K562 (cell line): ENCODE data around the gene CDC42EP2. TPM values are rescaled to one million over a fixed set of nuclear protein-coding genes. Genes with fewer than 3 reads are reported as not detected.

Experiments
- ATAC-seq: fragments of 200-7000 bp; cut with Tn5 transposase; 3 replicates; pipeline ENCODE4 v1.9.1; 2020; ENCODE audit warnings: moderate library complexity
- BruUV-seq: library from RNA; stranded (reverse); fragments of 400-500 nt; replicated peaks from 2 replicates; lab custom pipeline; 2021; lab: Mats Ljungman, UMichigan
- CTCF ChIA-PET: fragments of 300-600 bp; formaldehyde crosslinking; extraction: SDS; loops from one replicate; lab custom pipeline; 2021; ENCODE audit warnings: low intra/inter-chr PET ratio; lab: Yijun Ruan, JAX
- POLR2A ChIA-PET: fragments of 300-600, 350-650 bp; sonication (Branson Sonifier 250); formaldehyde crosslinking; extraction: SDS; loops from one replicate; lab custom pipeline; 2021; ENCODE audit warnings: antibody characterized with exemption, inconsistent platforms; lab: Yijun Ruan, JAX
- DNase-seq, 4 experiments: peaks; one replicate each; pipeline versions ENCODE4 v3.0.0 to v3.0.0-alpha.2; 2011 to 2018; ENCODE audit warnings: low spot score in 3 of 4, mixed read lengths in 3 of 4; ENCODE audit errors: extremely low read depth in 1 of 4
- FAIRE-seq: peaks from 2 replicates; lab custom pipeline; 2011; peaks lifted over from hg19 to GRCh38; lab: Jason Lieb, UNC
- H2AFZ ChIP-seq: 2 replicates; pipeline ENCODE4 v1.6.0; 2011; ENCODE audit warnings: low read depth, low read length, control low read depth, inconsistent platforms
- H3K27ac ChIP-seq: fragments of 200-600 bp; 3 replicates; pipeline ENCODE4 v1.8.0; 2011; ENCODE audit warnings: low read depth, mild to moderate bottlenecking, control low read depth, inconsistent platforms, low read length, moderate library complexity, mixed read lengths; ENCODE audit errors: extremely low read depth
- H3K27me3 ChIP-seq, 2 experiments: fragments of 300-600 bp in 1 of 2; 2 replicates in 1 of 2; 3 replicates in 1 of 2; pipeline versions ENCODE4 v1.6.0 to v1.8.0; 2011; ENCODE audit warnings: inconsistent platforms in 2 of 2, low read length in 2 of 2, mild to moderate bottlenecking in 1 of 2, mixed read lengths in 1 of 2, moderate library complexity in 1 of 2; ENCODE audit not compliant: control insufficient read depth in 2 of 2, insufficient read depth in 2 of 2
- H3K36me3 ChIP-seq: fragments of 300-600 bp; 3 replicates; pipeline ENCODE4 v1.8.0; 2011; ENCODE audit warnings: mild to moderate bottlenecking, low read length, inconsistent platforms; ENCODE audit not compliant: control insufficient read depth, insufficient read depth
- H3K4me1 ChIP-seq, 2 experiments: fragments of 200-600 bp in 1 of 2; replicated peaks in 1 of 2; 2 replicates in 1 of 2; 3 replicates in 1 of 2; pipeline versions ENCODE4 v1.5.1 to v1.8.0; 2011; ENCODE audit warnings: inconsistent platforms in 2 of 2, low read length in 2 of 2, mild to moderate bottlenecking in 1 of 2, mixed read lengths in 1 of 2, moderate library complexity in 1 of 2; ENCODE audit not compliant: control insufficient read depth in 2 of 2, insufficient read depth in 2 of 2
- H3K4me2 ChIP-seq: 2 replicates; pipeline ENCODE4 v1.6.1; 2011; ENCODE audit warnings: low read length, control low read depth, inconsistent platforms, mixed read lengths; ENCODE audit not compliant: insufficient read depth
- H3K4me3 ChIP-seq: fragments of 200-600 bp; sonication (generic), shearing (Covaris generic); 2 replicates; pipeline ENCODE4 v1.5.1; 2016; ENCODE audit warnings: control low read depth, inconsistent platforms
- H3K79me2 ChIP-seq: fragments of 200-600 bp; 3 replicates; pipeline ENCODE4 v1.8.0; 2011; ENCODE audit warnings: low read length, inconsistent platforms; ENCODE audit not compliant: control insufficient read depth, insufficient read depth
- H3K9ac ChIP-seq, 2 experiments: 2 replicates each; pipeline versions ENCODE4 v1.6.0 to v1.6.1; 2011; ENCODE audit warnings: low read depth in 2 of 2, low read length in 2 of 2, control low read depth in 1 of 2, inconsistent platforms in 1 of 2, mild to moderate bottlenecking in 1 of 2, mixed read lengths in 1 of 2; ENCODE audit not compliant: insufficient read depth in 1 of 2
- H3K9me1 ChIP-seq: one replicate; pipeline ENCODE4 v1.6.0; 2011; ENCODE audit warnings: inconsistent platforms, mild to moderate bottlenecking, low read length, moderate library complexity; ENCODE audit not compliant: control insufficient read depth, insufficient read depth
- H3K9me3 ChIP-seq: replicated peaks from 2 replicates; pipeline ENCODE4 v1.5.1; 2011; ENCODE audit warnings: low read depth, low read length, inconsistent platforms; ENCODE audit not compliant: control insufficient read depth, insufficient read depth
- H4K20me1 ChIP-seq: replicated peaks from 2 replicates; pipeline ENCODE4 v1.6.1; 2011; ENCODE audit warnings: low read length, inconsistent platforms, mixed read lengths; ENCODE audit not compliant: control insufficient read depth, insufficient read depth
- CTCF ChIP-seq, 3 experiments: IDR thresholded peaks in 2 of 3; conservative IDR thresholded peaks in 1 of 3; 2 replicates each; pipeline ENCODE4 v1.5.1; 2011 to 2012; ENCODE audit warnings: low read length in 3 of 3, mild to moderate bottlenecking in 3 of 3, control low read depth in 2 of 3, improper control_type of control experiment in 1 of 3, inconsistent platforms in 1 of 3, low read depth in 1 of 3, mixed read lengths in 1 of 3, moderate library complexity in 1 of 3; ENCODE audit not compliant: insufficient read depth in 2 of 3
- HDAC2 ChIP-seq: fragments of 450-650 bp; IDR thresholded peaks from 2 replicates; pipeline ENCODE4 v1.6.1; 2016; ENCODE audit warnings: mild to moderate bottlenecking
- KAT7 ChIP-seq: sonication (generic); formaldehyde crosslinking; IDR thresholded peaks from 2 replicates; pipeline ENCODE4 v1.8.0; 2022; ENCODE audit warnings: missing genetic modification reagents, mild to moderate bottlenecking, borderline replicate concordance
- KDM1A ChIP-seq, 2 experiments: fragments of 450-650 bp; IDR thresholded peaks; 2 replicates each; pipeline ENCODE4 v1.6.1; 2016; ENCODE audit warnings: mild to moderate bottlenecking in 2 of 2
- MAZ ChIP-seq, 2 experiments: fragments of 450-650 bp in 1 of 2; sonication (generic) in 1 of 2; formaldehyde crosslinking; IDR thresholded peaks in 1 of 2; conservative IDR thresholded peaks in 1 of 2; 2 replicates each; pipeline versions ENCODE4 v1.4.0 to v1.5.0; 2020; ENCODE audit warnings: mild to moderate bottlenecking in 1 of 2, missing genetic modification reagents in 1 of 2
- MNT ChIP-seq, 2 experiments: fragments of 450-650 bp; conservative IDR thresholded peaks; 2 replicates each; pipeline ENCODE4 v1.6.1; 2017; ENCODE audit warnings: mild to moderate bottlenecking in 2 of 2, moderate library complexity in 2 of 2
- RAD21 ChIP-seq, 2 experiments: fragments of 250-450 bp in 1 of 2; fragments of 450-650 bp in 1 of 2; sonication (Bioruptor Pico) in 1 of 2; formaldehyde crosslinking in 1 of 2; IDR thresholded peaks in 1 of 2; conservative IDR thresholded peaks in 1 of 2; 2 replicates each; pipeline versions ENCODE4 v1.4.0 to v1.8.0; 2020 to 2022; ENCODE audit warnings: mild to moderate bottlenecking in 2 of 2, moderate library complexity in 1 of 2
- RBM25 ChIP-seq: fragments of 200-400 bp; formaldehyde crosslinking; IDR thresholded peaks from 2 replicates; pipeline ENCODE4 v1.6.1; 2018; ENCODE audit warnings: low read length, low read depth, moderate library complexity; ENCODE audit not compliant: severe bottlenecking
- RCOR1 ChIP-seq, 2 experiments: IDR thresholded peaks; 2 replicates each; pipeline ENCODE4 v1.6.1; 2012; ENCODE audit warnings: low read depth in 2 of 2, low read length in 2 of 2, borderline replicate concordance in 1 of 2, improper control_type of control experiment in 1 of 2
- SMAD4 ChIP-seq: fragments of 250-450 bp; sonication (Bioruptor Pico); conservative IDR thresholded peaks from 2 replicates; pipeline ENCODE4 v1.8.0; 2021; ENCODE audit warnings: inconsistent platforms, mild to moderate bottlenecking, moderate library complexity
- SMARCA5 ChIP-seq: fragments of 450-650 bp; IDR thresholded peaks from 2 replicates; pipeline ENCODE4 v1.6.1; 2016
- TCF15 ChIP-seq: fragments of 250-450 bp; sonication (Bioruptor Pico); IDR thresholded peaks from 2 replicates; pipeline ENCODE4 v1.8.0; 2022; ENCODE audit warnings: moderate library complexity, mild to moderate bottlenecking, inconsistent platforms
- XRCC5 ChIP-seq: fragments of 200-400 bp; formaldehyde crosslinking; IDR thresholded peaks from 2 replicates; pipeline ENCODE4 v1.6.1; 2017; ENCODE audit warnings: low read depth, mild to moderate bottlenecking, low read length
- ZBTB9 ChIP-seq: fragments of 450-650 bp; formaldehyde crosslinking; IDR thresholded peaks from 2 replicates; pipeline ENCODE4 v1.4.0; 2020; ENCODE audit warnings: mild to moderate bottlenecking, moderate library complexity
- ZKSCAN3 ChIP-seq: fragments of 250-450 bp; sonication (Bioruptor Pico); IDR thresholded peaks from 2 replicates; pipeline ENCODE4 v1.4.0; 2020
- ZNF436 ChIP-seq: fragments of 250-450, 450-650 bp; sonication (Bioruptor Pico); formaldehyde crosslinking; IDR thresholded peaks from 2 replicates; pipeline ENCODE4 v1.7.0; 2020; ENCODE audit warnings: mild to moderate bottlenecking
- WGBS: fragments of 100-300 bp; shearing (Covaris generic); methylation state at CpG from one replicate; pipeline ENCODE4 v1.1.6; 2016; ENCODE audit warnings: low coverage, mixed read lengths; ENCODE audit not compliant: insufficient coverage; ENCODE audit errors: missing lambda C conversion rate; 5-methylcytosine and 5-hydroxymethylcytosine counted together
- in situ Hi-C: fragments of 300-500 bp; cut with MboI; formaldehyde crosslinking; loops from 4 replicates; pipeline ENCODE4 v1.15.0; 2018; ENCODE audit warnings: inconsistent platforms, mixed read lengths
- intact Hi-C: fragments of 100-400 bp; cut with micrococcal nuclease; formaldehyde crosslinking; loops from 2 replicates; pipeline ENCODE4 v1.14.2; 2022
- polyA plus RNA-seq, 8 experiments: library from polyadenylated mRNA; depleted of rRNA in 4 of 8; stranded (reverse) in 5 of 8; unstranded in 3 of 8; fragments of >200 nt; fragmentation: Nextera tagmentation in 2 of 8; fragmentation: Illumina TruSeq in 1 of 8; extraction: Ambion mirVana in 2 of 8; extraction: Trizol in 1 of 8; gene quantifications; 2 replicates each; pipeline versions ENCODE4 v1.2.1 to v1.2.3, GENCODE V29; 2011 to 2014; ENCODE audit warnings: inconsistent platforms in 1 of 8, missing spikeins in 1 of 8
- total RNA-seq, 7 experiments: library from RNA; depleted of rRNA in 6 of 7; stranded (reverse); fragments of >200 nt in 6 of 7; fragmentation: Illumina TruSeq in 2 of 7; extraction: Trizol in 2 of 7; gene quantifications; 2 replicates each; pipeline versions ENCODE4 v1.2.1 to v1.2.3, GENCODE V29; 2011 to 2021; ENCODE audit warnings: low replicate concordance in 1 of 7

Gene CDC42EP2
- total and polyA plus RNA-seq, 9 of the 15 experiments (the other 6 are each of a cell fraction or from before 2014, with no cell fraction given): 0.27 to 3.5 (median 0.83) TPM; not detected in 1

- H2AFZ ChIP-seq: peak overlapping the region; percentile 81; the same call in 1 of the 2 replicates
- no TSS peak for BruUV-seq
- CTCF ChIA-PET: interaction anchor here (0.6 to 3.6 kb wide), 5 partner anchors 14 to 206 kb away, joined by 3 to 91 read pairs (median 6); no protein-coding TSS in a partner anchor
- in situ Hi-C loops: no loop called here
- H3K4me2 ChIP-seq: peak overlapping the region; percentile 84
- peak overlapping the region; percentile 77 for H3K4me3 ChIP-seq
- H4K20me1 ChIP-seq: no peaks in the 10 kb centered on the region
- H3K36me3 ChIP-seq: peaks cover 5% of the 10 kb centered on the region; the same call in 1 of the 3 replicates
- no peaks in the 10 kb centered on the region for H3K9me3 ChIP-seq
- DNase-seq (no peak), ATAC-seq (no peak), FAIRE-seq (no peak)
- WGBS: 6% methylated on average over 8 of the region's 8 CpGs
- peaks cover 16 to 45% of the 10 kb centered on the region in 2 experiments; a peak in 4 of 5 replicates for H3K4me1 ChIP-seq
- no peaks in the 10 kb centered on the region for H3K9me1 ChIP-seq
- intact Hi-C loops: loop anchor here (1.0 to 10.0 kb wide), 5 partner anchors 15 to 201 kb away; partner anchors contain the start of genes TM7SF2 and ZNHIT2
- peak overlapping the region; percentile 61 to 91 for H3K9ac ChIP-seq
- peaks cover 20% of the 10 kb centered on the region; the same call in 2 of the 3 replicates for H3K79me2 ChIP-seq
- no peaks in the 10 kb centered on the region for H3K27me3 ChIP-seq
- H3K27ac ChIP-seq: no peak overlapping the region
- POLR2A ChIA-PET: interaction anchor here (0.9 to 3.2 kb wide), 14 partner anchors 11 to 203 kb away, joined by 3 to 21 read pairs (median 4); partner anchors contain the start of genes DPF2, MALAT1, NEAT1 and POLA2
- TF ChIP-seq SMAD4 (CRISPR knock-in tag): 0 out of 2 replicates have a peak, but pooled peaks have one; percentile 1
- TF ChIP-seq HDAC2: 0 out of 2 replicates have a peak, but pooled peaks have one; percentile 12
- TF ChIP-seq CTCF (IDR thresholded peaks at IDR 0.05 in 2 of 3, conservative IDR thresholded peaks at IDR 0.05 in 1 of 3; ENCODE audit: insufficient read depth in 2 of 3, low read depth in 1 of 3, low read length in 3 of 3): peak in 1 of 3 experiments; percentile 39; a peak in 1 of 6 replicates
- 0 out of 4 replicates have a peak, but pooled peaks of 1 of the 2 experiments have one; percentile 4 for TF ChIP-seq RAD21 (CRISPR knock-in tag; conservative IDR thresholded peaks at IDR 0.05 in 1 of 2, IDR thresholded peaks at IDR 0.05 in 1 of 2)
- no peak for TF ChIP-seq TCF15
- TF ChIP-seq RBM25: peak; percentile 78
- TF ChIP-seq ZKSCAN3 (CRISPR knock-in tag): no peak
- 0 out of 4 replicates have a peak, but pooled peaks of 1 of the 2 experiments have one; percentile 0 for TF ChIP-seq MAZ (CRISPR knock-in tag; conservative IDR thresholded peaks at IDR 0.05 in 1 of 2, IDR thresholded peaks at IDR 0.05 in 1 of 2)
- TF ChIP-seq XRCC5: 0 out of 2 replicates have a peak, but pooled peaks have one; percentile 4
- 0 out of 2 replicates have a peak, but pooled peaks have one; percentile 48 for TF ChIP-seq KAT7 (CRISPR knock-in tag)
- TF ChIP-seq SMARCA5: peak; percentile 66
- 0 out of 2 replicates have a peak, but pooled peaks have one; percentile 21 for TF ChIP-seq ZBTB9 (CRISPR knock-in tag)
- no peak for TF ChIP-seq RCOR1 (IDR thresholded peaks at IDR 0.05; ENCODE audit: borderline replicate concordance in 1 of 2, low read depth in 2 of 2, low read length in 2 of 2)
- TF ChIP-seq KDM1A (IDR thresholded peaks at IDR 0.05): peak; percentile 45 to 46; a peak in 2 of 4 replicates
- TF ChIP-seq ZNF436: no peak
- no peak for TF ChIP-seq MNT (conservative IDR thresholded peaks at IDR 0.05)
These were observed 1.2 kb downstream of the CDC42EP2 start for GRCh38 chr11:65315866-65316226.
